Liver (tissue), 9 donors: Measurements from ENCODE around the gene ATOH8. TPM values are rescaled to one million over a fixed set of nuclear protein-coding genes. Genes with fewer than 3 reads are reported as not detected.

Experiments used
- DNase-seq: peaks from one replicate; pipeline ENCODE4 v3.0.0-alpha.2; 2017; ENCODE audit warnings: low spot score
- H3K27ac ChIP-seq, 2 donors: one replicate each; pipeline ENCODE4 v1.7.0; 2013; ENCODE audit warnings: inconsistent platforms in 2 of 2, low read length in 2 of 2, control low read depth in 1 of 2, low read depth in 1 of 2, mild to moderate bottlenecking in 1 of 2
- H3K27me3 ChIP-seq, 4 donors: one replicate each; pipeline versions ENCODE4 v1.6.1 to v1.7.0; 2013; ENCODE audit warnings: low read length in 3 of 4, inconsistent platforms in 1 of 4, mild to moderate bottlenecking in 1 of 4, moderate library complexity in 1 of 4; ENCODE audit not compliant: control insufficient read depth in 4 of 4, insufficient read depth in 4 of 4
- H3K36me3 ChIP-seq, 4 donors: one replicate each; pipeline versions ENCODE4 v1.6.1 to v1.7.0; 2013; ENCODE audit warnings: low read length in 3 of 4, mild to moderate bottlenecking in 3 of 4, low read depth in 1 of 4, moderate library complexity in 1 of 4; ENCODE audit not compliant: control insufficient read depth in 4 of 4, insufficient read depth in 3 of 4
- H3K4me1 ChIP-seq, 4 donors: one replicate each; pipeline versions ENCODE4 v1.6.1 to v1.7.0; 2013; ENCODE audit warnings: low read length in 3 of 4, mild to moderate bottlenecking in 3 of 4, moderate library complexity in 1 of 4; ENCODE audit not compliant: control insufficient read depth in 4 of 4, insufficient read depth in 4 of 4
- H3K4me3 ChIP-seq, 3 donors: one replicate each; pipeline versions ENCODE4 v1.6.1 to v1.7.0; 2013; ENCODE audit warnings: low read length in 3 of 3, control low read depth in 1 of 3, low read depth in 1 of 3, mild to moderate bottlenecking in 1 of 3
- H3K9ac ChIP-seq, 2 donors: one replicate each; pipeline ENCODE4 v1.7.0; 2013; ENCODE audit warnings: low read length in 2 of 2, mild to moderate bottlenecking in 2 of 2, moderate library complexity in 2 of 2, control low read depth in 1 of 2, low read depth in 1 of 2
- H3K9me3 ChIP-seq, 4 donors: one replicate each; pipeline versions ENCODE4 v1.6.1 to v1.7.0; 2013; ENCODE audit warnings: low read length in 3 of 4; ENCODE audit not compliant: control insufficient read depth in 4 of 4
- CTCF ChIP-seq: fragments of 150-350 bp; IDR thresholded peaks from 2 replicates; pipeline ENCODE4 v1.5.1; 2017; ENCODE audit warnings: improper control_type of control experiment, low read depth, low read length; ENCODE audit not compliant: missing input control
- EGR1 ChIP-seq, 2 donors: IDR thresholded peaks; 2 replicates each; pipeline ENCODE4 v1.6.1; 2016 to 2018; ENCODE audit warnings: antibody characterized with exemption in 2 of 2, low read depth in 2 of 2
- FOXA1 ChIP-seq: IDR thresholded peaks from 2 replicates; pipeline ENCODE4 v1.6.1; 2016; ENCODE audit warnings: antibody characterized with exemption
- FOXA2 ChIP-seq: IDR thresholded peaks from 2 replicates; pipeline ENCODE4 v1.6.1; 2016; ENCODE audit warnings: antibody characterized with exemption
- GABPA ChIP-seq, 2 donors: IDR thresholded peaks in 1 of 2; conservative IDR thresholded peaks in 1 of 2; 2 replicates each; pipeline ENCODE4 v1.6.1; 2016; ENCODE audit warnings: antibody characterized with exemption in 2 of 2, mild to moderate bottlenecking in 1 of 2, moderate library complexity in 1 of 2
- HNF4A ChIP-seq, 2 donors: conservative IDR thresholded peaks; 2 replicates each; pipeline ENCODE4 v1.6.1; 2016; ENCODE audit warnings: antibody characterized with exemption in 2 of 2, mild to moderate bottlenecking in 2 of 2
- HNF4G ChIP-seq: IDR thresholded peaks from 2 replicates; pipeline ENCODE4 v1.6.1; 2016; ENCODE audit warnings: antibody characterized with exemption
- JUND ChIP-seq, 2 donors: IDR thresholded peaks; 2 replicates each; pipeline ENCODE4 v1.6.1; 2016; ENCODE audit warnings: antibody characterized with exemption in 2 of 2
- MAX ChIP-seq: IDR thresholded peaks from 2 replicates; pipeline ENCODE4 v1.6.1; 2016; ENCODE audit warnings: antibody characterized with exemption
- NR2F2 ChIP-seq: IDR thresholded peaks from 2 replicates; pipeline ENCODE4 v1.6.1; 2016; ENCODE audit warnings: antibody characterized with exemption
- RAD21 ChIP-seq, 2 donors: IDR thresholded peaks; 2 replicates each; pipeline ENCODE4 v1.6.1; 2016; ENCODE audit warnings: antibody characterized with exemption in 2 of 2, mild to moderate bottlenecking in 2 of 2
- REST ChIP-seq: IDR thresholded peaks from 2 replicates; pipeline ENCODE4 v1.6.1; 2016; ENCODE audit warnings: antibody characterized with exemption, mild to moderate bottlenecking
- RXRA ChIP-seq, 2 donors: IDR thresholded peaks; 2 replicates each; pipeline ENCODE4 v1.6.1; 2017 to 2018; ENCODE audit warnings: antibody characterized with exemption in 2 of 2, mild to moderate bottlenecking in 1 of 2
- SP1 ChIP-seq: IDR thresholded peaks from 2 replicates; pipeline ENCODE4 v1.6.1; 2018; ENCODE audit warnings: antibody characterized with exemption, mild to moderate bottlenecking
- TAF1 ChIP-seq: conservative IDR thresholded peaks from 2 replicates; pipeline ENCODE4 v1.6.1; 2016; ENCODE audit warnings: antibody characterized with exemption, mild to moderate bottlenecking
- YY1 ChIP-seq: IDR thresholded peaks from 2 replicates; pipeline ENCODE4 v1.6.1; 2016; ENCODE audit warnings: antibody characterized with exemption, mild to moderate bottlenecking
- WGBS: extraction: QIAGEN DNeasy Blood & Tissue Kit; methylation state at CpG from one replicate; pipeline ENCODE4 v1.1.7; 2013; 5-methylcytosine and 5-hydroxymethylcytosine counted together
- polyA plus RNA-seq, 2 donors: library from polyadenylated mRNA; stranded (reverse) in 1 of 2; unstranded in 1 of 2; fragments of 200-250 nt in 1 of 2; fragments of >200 nt in 1 of 2; fragmentation: Nextera tagmentation in 1 of 2; extraction: Ambion mirVana in 1 of 2; gene quantifications; one replicate each; pipeline versions ENCODE4 v1.2.1 to v1.2.3, GENCODE V29; 2013 to 2015
- total RNA-seq, 2 donors: library from RNA; depleted of rRNA; stranded (reverse); fragments of >200 nt; gene quantifications; one replicate each; pipeline ENCODE4 v1.2.3, GENCODE V29; 2014
- TF ChIP-seq, protein P1 (sequence below): IDR thresholded peaks from 2 replicates; pipeline ENCODE4 v1.6.1; 2016; ENCODE audit warnings: antibody characterized with exemption
- TF ChIP-seq, protein P2 (sequence below): IDR thresholded peaks from 2 replicates; pipeline ENCODE4 v1.6.1; 2016; ENCODE audit warnings: antibody characterized with exemption
- donor health status: healthy.
- donor health status: healthy.
- donor health status: healthy.
- donor health status: healthy.
- donor health status: healthy.

Gene ATOH8
- total and polyA plus RNA-seq, 4 donors, result 0.33 to 37.7 (median 26.8) TPM

DNA sequence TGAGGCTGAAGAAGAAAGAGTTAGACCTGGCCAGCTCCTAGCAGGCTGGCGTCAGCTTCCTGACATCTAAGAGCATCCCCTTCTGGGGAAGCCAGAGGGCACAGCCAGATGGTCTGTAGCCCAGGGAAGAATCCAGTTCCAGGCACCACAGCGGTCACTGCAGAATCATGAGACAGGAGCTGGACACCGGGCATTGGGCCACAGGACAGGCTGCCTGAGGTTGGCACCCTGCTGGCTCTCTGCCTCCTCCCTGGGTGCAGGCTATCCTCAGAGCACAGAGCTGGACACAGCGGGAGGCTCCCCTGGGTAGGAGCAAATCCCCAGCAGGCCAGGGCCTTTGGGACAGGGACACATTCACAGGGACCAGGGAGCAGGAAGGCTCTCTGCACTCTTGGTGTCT, 19.8 kb upstream of the ATOH8 start:
- no peak overlapping the region for H3K4me3 ChIP-seq
- TF ChIP-seq NR2F2, result no peak
- TF ChIP-seq HNF4A (conservative IDR thresholded peaks at IDR 0.05), result no peak
- TF ChIP-seq CTCF, result no peak
- TF ChIP-seq GABPA (IDR thresholded peaks at IDR 0.05 in 1 of 2, conservative IDR thresholded peaks at IDR 0.05 in 1 of 2), result no peak
- no peak for TF ChIP-seq SP1
- no peak for TF ChIP-seq EGR1 (IDR thresholded peaks at IDR 0.05; ENCODE audit: low read depth in 2 of 2)
- TF ChIP-seq YY1, result no peak
- no peak for TF ChIP-seq FOXA1
- TF ChIP-seq JUND (IDR thresholded peaks at IDR 0.05), result no peak
- H3K27me3 ChIP-seq, result no peaks in the 10 kb centered on the region
- no peak for DNase-seq
- no peaks in the 10 kb centered on the region for H3K9me3 ChIP-seq
- H3K36me3 ChIP-seq, result no peaks in the 10 kb centered on the region
- H3K27ac ChIP-seq, result no peak overlapping the region
- 98% methylated on average over 4 of the region's 4 CpGs for WGBS
- H3K9ac ChIP-seq, result no peak overlapping the region
- H3K4me1 ChIP-seq, result peaks cover 0 to 11% (median 2%) of the 10 kb centered on the region in 4 donors

GRCh38 chr2:85734942-85735608, 18.7 kb upstream of the ATOH8 start:
- H3K27me3 ChIP-seq, result no peaks in the 10 kb centered on the region
- H3K36me3 ChIP-seq, result no peaks in the 10 kb centered on the region
- peaks cover 0 to under 1% (median under 1%) of the 10 kb centered on the region in 4 donors for H3K4me1 ChIP-seq
- no peak overlapping the region for H3K4me3 ChIP-seq
- no peak overlapping the region for H3K9ac ChIP-seq
- H3K27ac ChIP-seq, result no peak overlapping the region
- DNase-seq, result no peak
- no peaks in the 10 kb centered on the region for H3K9me3 ChIP-seq
- 85% methylated on average over 5 of the region's 5 CpGs for whole genome bisulfite sequencing
- TF ChIP-seq YY1, result no peak
- no peak for TF ChIP-seq RAD21 (IDR thresholded peaks at IDR 0.05)
- no peak for TF ChIP-seq TAF1
- no peak for TF ChIP-seq JUND (IDR thresholded peaks at IDR 0.05)
- no peak for TF ChIP-seq HNF4A (conservative IDR thresholded peaks at IDR 0.05)
- TF ChIP-seq RXRA (IDR thresholded peaks at IDR 0.05), result no peak
- TF ChIP-seq SP1, result no peak
- TF ChIP-seq EGR1 (IDR thresholded peaks at IDR 0.05; ENCODE audit: low read depth in 2 of 2), result no peak
- no peak for TF ChIP-seq FOXA1
- TF ChIP-seq HNF4G, result no peak
- no peak for TF ChIP-seq MAX
- TF ChIP-seq GABPA (IDR thresholded peaks at IDR 0.05 in 1 of 2, conservative IDR thresholded peaks at IDR 0.05 in 1 of 2), result no peak
- TF ChIP-seq CTCF, result no peak
- TF ChIP-seq, protein P1, sequence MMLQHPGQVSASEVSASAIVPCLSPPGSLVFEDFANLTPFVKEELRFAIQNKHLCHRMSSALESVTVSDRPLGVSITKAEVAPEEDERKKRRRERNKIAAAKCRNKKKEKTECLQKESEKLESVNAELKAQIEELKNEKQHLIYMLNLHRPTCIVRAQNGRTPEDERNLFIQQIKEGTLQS, result no peak
- TF ChIP-seq NR2F2, result no peak
- no peak for TF ChIP-seq REST
- TF ChIP-seq, protein P2, sequence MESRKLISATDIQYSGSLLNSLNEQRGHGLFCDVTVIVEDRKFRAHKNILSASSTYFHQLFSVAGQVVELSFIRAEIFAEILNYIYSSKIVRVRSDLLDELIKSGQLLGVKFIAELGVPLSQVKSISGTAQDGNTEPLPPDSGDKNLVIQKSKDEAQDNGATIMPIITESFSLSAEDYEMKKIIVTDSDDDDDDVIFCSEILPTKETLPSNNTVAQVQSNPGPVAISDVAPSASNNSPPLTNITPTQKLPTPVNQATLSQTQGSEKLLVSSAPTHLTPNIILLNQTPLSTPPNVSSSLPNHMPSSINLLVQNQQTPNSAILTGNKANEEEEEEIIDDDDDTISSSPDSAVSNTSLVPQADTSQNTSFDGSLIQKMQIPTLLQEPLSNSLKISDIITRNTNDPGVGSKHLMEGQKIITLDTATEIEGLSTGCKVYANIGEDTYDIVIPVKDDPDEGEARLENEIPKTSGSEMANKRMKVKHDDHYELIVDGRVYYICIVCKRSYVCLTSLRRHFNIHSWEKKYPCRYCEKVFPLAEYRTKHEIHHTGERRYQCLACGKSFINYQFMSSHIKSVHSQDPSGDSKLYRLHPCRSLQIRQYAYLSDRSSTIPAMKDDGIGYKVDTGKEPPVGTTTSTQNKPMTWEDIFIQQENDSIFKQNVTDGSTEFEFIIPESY, result no peak
- no peak for TF ChIP-seq FOXA2
